Fibroblast of skin of left biceps (primary cell): ENCODE results near the gene ZNF474.

ENCODE experiments used
- DNase-seq, 2 experiments: peaks; one replicate each; pipeline ENCODE4 v3.0.0-alpha.2; 2013; ENCODE audit warnings: low read depth in 2 of 2

Gene ZNF474

DNA sequence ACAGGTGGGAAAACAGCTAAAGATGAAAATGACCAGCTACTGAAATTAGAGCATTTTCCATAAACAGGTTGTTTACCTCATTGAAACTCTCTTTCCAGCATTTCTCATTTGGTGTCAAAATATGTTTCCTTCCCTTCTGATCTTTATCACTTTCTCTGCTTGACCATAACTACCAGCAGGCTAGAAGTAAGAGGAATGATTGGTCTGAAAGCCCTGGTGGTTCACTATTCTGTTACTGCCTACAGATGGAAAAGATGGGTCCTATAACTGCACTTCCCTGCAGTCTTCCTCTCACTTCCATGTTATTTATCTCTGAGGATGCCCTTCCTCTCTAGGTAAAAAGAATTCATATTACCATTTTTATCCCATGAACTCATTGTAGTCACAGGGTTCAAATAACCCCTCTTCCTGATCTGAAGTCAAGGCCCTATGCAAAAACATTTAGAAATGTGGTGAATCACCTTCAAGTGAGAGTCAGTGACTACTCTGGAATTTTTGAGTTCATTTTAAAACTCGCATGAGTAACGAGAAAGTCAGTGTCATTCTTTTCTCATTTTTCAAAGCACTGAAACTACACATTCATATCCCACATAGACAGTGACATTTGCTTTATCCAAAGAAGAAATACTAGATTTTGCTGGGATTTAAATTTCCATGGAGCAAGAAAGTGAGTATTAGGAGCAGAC is 51.7 kb downstream of the ZNF474 start:
- peak; percentile 71 to 78 for DNase-seq

DNA sequence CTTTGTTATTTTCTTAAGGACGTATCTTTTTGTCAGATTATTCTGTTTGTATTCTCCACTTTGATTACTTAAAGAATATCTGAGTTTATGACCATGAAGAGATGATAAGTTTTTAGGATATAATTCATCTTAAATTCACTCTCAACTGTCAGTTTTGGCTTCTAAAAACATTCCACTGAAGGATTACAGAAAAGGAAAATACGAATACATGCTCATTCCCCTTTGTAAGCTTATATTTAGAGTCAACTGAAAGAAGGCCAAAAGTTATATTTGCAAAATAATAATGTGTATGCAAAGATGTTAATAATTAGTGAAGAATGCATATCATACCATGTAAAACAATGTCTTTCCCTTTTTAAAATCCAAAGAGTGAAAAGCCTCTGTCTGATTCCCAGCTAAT is 52.5 kb downstream of the ZNF474 start:
- peak in 1 of 2 experiments; percentile 35 for DNase-seq

DNA sequence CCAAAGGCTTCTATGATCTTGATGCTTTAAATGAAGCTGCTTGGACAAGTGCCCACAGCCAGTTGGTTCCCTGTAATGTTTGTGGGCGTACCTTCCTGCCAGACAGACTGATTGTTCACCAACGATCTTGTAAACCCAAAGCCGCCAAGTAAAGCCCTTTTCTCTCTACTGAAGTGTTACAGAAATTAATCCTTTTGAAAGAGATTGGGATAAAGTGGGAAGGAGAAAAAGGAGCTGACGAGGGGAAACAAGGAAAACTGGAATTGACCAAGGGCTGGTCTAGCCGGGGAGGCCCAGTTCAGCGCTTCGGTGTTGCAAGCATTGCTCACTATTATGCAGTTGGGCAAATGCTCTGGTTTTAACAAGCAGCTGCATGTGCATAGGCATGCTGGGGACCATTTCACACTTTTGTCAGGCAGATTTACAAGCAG is 53.2 kb downstream of the ZNF474 start:
- DNase-seq: peak in 1 of 2 experiments; percentile 43

DNA sequence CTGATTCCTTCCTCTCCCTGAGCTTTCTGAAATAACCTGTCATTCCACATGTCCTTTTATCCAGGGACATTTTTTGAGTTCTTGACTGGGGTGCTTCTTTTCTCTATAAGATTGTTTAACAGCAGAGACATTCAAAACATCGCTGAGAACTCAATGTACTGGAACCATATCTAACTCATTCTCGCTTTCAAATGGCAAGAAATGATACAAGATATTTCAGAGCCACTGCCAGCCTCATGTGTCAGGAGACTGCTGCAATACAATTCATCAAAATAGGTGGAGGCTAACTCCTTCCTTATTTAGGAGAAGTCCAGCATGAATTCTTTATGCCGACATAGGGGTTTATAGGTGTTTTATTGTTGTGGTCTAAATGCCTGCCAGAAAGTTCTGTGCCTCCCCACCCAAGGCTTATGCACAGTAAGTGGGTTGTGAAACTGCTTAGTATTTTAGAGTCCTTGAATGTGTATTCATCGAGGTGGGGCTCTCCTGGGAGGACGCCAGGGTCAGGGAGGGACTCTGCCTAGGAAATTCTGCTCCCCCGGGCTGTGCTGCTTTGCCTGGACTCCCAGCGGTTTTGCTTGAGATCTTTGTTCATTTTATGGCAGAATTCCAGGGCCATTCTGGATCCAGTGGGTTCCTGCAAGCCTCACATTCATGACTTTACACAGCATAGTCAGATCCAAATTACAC is 53.9 kb downstream of the ZNF474 start:
- peak in 1 of 2 experiments; percentile 58 for DNase-seq

DNA sequence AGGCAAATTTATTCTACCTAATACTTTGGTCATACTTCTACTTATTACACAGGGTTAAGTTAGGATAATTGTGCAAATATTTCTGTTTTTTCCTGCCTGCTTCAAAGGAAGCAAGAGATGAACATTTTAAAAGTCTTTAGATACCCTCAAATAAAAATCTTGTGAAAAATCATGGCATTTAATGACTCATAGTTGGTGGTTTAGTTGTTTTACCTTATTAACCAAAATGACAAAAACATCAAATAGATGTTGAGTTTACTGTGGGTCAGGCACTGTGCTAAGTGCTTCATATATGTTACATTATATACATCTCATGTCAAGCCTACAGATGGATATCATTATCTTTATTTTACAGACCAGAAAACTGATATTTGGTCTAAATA is 54.4 kb downstream of the ZNF474 start:
- DNase-seq: no peak

DNA sequence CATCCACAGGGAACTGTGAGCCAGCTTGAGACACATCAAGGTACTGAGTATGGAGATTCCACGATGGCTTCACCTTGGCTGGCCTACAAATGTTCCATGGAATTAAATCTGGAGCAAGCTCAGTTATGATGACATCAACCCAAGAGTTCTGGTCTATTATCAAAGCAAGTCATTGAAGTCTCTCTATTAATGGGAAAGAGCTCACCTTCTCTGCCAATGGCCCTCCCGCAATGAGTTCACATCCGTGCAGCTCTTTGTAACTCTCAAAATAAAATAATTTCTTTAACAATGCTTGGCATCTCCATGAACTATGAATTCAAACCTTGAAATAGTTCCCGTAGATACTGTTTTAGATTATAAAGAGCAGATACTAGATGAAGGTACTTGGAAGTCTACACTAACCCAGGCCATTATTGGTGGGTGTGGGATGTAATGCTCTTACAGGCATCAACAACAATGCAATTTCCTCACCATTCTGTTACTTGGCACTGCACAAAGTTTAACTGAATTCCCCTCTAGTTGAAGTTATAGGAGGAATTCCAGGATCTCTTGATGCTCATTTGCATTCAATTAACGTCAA is 55.4 kb downstream of the ZNF474 start:
- DNase-seq: no peak

DNA sequence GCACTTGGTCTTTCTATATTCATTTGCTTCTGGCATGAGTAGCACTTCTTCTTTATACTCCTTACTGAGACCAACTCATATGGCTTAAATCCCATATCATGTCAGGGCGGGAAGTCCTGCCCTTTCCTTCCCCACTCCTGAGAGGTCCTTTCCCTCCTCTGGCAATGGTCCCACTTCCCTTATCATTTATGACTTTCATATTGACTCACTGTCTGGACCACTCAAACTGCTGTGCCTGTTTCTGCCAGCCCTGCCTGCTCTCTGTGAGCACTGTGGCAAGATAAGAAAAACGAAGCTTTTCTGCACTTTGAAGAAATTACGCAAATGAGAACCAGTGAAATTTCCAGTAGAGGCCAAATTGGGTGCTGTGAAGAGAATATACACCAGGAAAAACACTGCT is 58.1 kb downstream of the ZNF474 start:
- DNase-seq: no peak

DNA sequence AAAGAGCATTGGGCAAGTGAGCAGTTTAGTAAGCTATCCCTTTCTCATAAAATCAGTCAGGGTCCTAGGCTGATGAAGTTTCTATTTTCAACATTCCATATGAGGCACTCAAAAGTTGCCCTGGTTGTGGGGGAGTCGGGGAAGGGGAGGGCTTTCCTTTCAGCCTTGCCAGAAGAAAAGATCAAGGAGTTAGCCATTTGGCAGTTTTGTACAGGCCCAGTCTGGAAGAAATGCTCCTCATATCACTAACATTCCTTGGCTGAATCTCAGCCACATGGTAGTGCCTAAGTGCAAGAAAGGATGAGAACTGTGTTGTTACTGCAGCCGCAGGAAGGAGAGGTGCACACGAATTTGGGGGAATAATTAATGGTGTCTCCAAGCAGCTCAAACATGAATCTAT is 60.8 kb downstream of the ZNF474 start:
- DNase-seq: no peak

DNA sequence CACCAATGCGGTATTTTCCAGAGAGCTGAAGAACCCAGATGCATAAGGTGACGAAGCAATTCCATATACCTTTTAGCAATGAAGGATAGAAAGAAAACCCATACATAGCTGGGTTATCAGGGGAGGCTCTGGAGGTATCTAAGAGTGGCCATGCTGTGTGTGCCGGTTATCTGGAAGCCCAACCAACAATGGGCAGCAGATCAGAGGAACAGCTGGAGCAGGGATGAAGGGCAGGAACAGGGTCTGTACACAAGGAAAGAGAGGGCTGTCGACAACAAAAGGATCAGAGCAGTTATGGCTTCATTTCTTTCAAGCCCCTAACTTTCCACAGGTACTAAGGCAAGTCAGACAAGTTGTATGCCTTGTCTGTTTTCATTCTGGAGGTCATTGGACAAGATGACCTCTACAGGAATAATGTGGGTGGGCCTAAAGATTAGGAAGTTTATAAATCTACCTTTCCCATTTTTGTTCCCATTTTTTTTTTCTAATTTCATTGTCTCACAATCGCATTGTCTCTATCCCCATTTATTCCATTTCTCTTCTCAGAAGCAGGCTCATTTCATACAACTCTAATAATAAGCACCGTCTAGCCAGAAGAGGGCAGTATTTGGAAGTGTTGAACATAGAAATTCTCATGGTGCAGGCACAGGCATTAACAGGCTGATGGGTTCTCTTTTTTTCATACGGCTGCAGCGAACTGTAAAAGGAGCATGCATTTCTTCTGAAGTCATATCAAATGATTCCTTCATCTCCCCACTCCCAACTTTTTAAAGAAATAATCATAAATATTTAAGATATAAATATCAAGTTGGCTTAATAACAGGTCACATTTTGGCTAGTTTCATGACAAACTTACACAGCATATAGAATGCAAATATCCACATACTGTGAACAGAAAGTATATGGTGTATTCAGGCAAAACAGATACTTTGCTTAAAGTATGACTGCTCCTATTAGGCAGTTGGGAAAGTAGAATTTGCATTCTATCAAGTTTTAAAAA is 63.5 kb downstream of the ZNF474 start:
- DNase-seq: peak; percentile 49 to 50

DNA sequence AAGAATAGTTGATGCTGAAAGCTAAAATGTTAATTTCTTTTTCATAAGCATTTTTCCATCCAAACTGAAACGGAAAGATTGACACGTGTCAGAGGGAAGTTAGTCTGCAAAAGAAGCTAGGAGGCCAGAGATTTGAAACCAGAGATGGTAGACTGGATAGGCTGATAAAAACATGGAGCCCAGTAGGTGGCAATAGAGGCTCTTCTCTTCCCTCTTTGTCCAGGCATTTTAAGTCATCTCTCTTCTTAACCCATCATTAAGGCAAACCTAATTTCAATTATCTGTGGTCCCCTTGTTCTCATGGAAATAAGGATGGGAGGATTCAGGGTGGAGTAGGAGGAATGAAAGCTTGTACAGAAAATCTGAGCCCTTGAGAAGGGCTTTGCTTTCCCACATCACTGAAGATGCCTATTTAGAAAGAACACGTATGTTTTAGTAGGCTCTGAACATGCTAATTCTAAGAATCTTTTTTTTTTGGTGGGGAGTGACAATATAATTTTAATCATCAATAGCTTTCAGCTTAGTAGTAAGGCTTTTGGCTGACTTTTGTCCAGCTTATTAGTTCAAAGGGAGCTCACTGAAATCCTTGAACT is 66.6 kb downstream of the ZNF474 start:
- DNase-seq: peak in 1 of 2 experiments; percentile 22

DNA sequence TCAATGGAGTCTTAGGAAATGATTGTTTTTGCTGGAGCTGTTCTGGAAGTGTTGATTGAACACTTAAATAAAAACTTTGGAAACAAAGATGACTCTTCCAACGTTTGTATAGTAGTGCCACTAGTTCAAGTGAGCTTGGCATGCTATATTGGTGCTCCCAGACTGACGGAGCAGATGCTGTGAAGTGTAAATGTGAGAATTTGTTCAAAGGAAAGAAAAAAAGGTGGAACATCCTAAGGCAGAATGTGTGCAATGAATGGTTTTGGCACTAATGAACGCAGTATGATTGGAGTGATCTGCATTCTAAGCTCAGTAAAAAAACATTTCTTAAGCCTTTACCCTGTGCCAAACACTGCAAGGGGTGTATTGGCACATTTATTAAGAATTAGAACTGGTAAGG is 69.8 kb downstream of the ZNF474 start:
- no peak for DNase-seq

DNA sequence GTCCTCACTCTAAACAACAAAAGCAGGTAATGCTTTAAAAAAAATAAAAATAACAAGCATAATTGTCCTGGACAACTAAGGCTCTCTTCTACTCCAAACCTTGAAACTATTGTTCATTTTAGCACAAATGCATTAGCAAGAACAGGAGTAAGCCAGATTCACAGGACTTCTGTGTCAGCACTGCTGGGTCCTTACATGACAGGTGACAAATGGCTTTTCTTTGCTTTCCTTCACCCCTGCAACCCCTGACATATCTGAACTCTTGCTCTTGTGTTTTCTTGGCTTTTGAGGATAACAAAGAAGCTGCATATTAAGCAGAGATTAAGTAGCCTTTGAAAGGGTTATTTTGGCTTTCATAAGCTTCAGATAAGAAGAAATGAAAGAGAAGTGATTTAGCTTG is 71.1 kb downstream of the ZNF474 start:
- DNase-seq: no peak

DNA sequence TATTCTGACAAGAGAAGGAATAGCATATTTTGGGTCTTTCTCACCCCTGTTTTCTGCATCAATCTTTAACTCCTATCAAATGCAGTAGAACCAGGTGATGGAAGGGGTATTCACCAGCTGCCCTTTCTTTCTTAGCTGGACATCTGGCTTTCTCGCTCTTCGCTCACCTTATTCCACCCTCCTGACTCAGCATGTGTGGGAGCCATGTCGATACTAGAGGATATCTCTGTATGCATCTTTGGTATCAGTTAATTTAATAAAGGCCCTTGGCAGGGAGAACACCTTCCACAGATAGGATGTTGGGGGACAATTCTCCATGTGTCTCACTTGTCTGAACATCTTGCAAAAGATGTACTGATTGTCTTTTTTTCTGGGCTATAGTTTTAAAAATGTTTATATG is 71.5 kb downstream of the ZNF474 start:
- no peak for DNase-seq

DNA sequence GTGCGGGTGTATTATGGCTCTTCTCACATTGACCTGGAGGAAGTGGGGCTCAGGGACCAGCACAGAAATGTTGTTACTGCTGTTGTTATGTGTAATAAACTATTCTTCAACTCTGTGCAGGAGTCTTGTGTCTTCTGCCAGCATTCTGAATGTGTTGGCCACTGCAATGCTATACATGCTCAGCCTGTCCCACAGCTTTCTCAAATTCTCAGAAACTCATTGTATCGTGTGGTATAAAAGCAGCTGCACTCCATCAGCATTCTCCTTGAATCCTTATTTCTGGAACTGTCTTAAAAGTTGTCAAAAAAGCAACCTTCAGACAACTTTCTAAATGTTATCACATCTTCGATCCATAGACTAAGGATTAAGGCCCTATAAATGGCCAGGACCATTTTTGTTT is 72.0 kb downstream of the ZNF474 start:
- DNase-seq: no peak

DNA sequence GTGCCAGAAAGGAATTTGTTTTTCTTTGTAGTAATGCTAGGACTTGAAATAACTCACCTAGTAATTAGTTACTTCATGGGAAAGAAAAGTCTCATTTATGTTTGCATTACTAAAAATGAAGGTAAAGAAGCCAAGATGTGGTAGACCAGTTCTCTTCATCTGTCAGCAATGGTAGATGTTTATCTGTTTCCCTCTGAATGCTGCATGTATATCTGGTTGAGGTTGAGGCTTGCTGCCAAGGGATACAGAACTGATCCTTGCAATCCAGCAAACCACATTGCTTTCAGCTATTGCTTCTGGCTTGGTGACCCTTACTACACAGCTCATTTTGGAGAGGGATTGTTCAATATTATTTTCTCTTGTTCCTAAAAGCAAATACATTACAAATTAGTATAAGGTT is 73.6 kb downstream of the ZNF474 start:
- no peak for DNase-seq
